OCI-M1 (cell line): Measurements from ENCODE around the gene OMP.
"Not testable (repeated sequence)": the region's sequence is repeated elsewhere in the genome, so short reads cannot be mapped to it uniquely, and the experiment has no call there.

Experiments used
- DNase-seq: peaks from one replicate; lab custom pipeline; 2025; lab: John Stamatoyannopoulos, UW

OMP gene

GRCh38 chr11:77086521-77087472 lies 15.8 kb upstream of the OMP start:
- DNase-seq: no peak

GRCh38 chr11:77087723-77088225 lies 14.9 kb upstream of the OMP start:
- DNase-seq: no peak

DNA sequence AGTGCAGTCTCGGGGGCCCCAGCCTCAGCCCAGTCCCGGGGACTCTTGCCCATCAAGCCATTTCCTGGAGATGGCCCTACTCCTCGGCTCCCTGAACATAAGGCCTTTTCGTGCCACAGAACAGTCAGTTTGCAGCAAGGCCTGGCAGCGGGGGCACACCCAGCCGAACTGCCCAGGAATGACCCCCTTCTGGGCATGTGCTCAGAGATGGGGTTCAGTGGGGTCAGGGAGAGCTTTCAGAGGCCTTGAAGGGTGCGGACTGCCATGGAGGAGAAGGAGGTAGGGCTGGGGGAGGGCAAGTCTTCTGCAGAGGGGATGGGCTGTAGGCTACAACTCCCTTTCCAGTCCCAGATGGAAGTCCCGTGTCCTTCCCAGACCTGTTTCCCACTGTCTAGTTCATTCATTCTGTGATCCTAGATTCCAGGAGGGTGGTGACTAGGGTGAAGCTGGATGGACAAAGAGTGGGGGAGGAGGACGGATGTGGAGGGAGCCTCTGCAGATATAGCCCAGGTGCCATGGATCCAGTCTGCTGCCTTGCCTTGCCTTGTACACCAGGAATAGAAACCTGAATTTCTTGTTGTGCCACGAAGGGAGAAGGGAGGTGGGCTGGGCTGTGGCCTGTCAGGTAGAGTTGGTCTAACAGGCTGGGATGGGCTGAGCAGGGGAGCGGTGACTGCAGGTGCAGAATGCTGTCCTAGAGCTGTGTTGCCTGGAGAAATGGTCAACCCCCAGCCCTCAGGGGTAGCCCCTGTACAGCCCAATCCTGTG lies 14.2 kb upstream of the OMP start:
- DNase-seq: no peak

DNA sequence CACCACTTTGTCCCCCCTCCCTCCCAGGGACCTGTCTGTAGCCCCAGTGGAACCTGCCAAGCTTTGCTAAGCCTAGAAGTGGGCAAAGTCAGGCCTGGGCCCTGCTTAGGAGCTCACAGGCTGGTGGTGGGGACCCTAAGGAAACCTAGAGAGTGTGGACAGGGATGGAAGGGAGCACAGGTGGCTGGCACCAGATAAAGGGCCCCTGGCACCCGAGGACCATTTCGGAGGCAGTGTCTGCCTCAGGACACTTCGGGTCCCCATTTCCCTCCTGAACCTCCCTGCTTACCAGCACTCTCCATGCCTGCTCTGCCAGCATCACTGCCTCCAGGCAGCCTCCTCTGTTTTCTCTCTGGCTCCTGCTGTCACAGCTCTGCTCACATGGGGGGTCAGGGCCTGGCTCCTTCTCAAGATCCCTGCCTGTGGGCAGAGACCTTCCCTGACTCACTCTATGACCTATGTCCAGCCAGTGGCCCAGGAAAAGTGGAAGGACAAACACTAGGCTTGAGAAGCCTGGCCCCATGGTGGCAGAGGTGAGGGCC lies 13.6 kb upstream of the OMP start:
- DNase-seq: no peak

- no peak for DNase-seq
Measured at GRCh38 chr11:77090046-77090372, 12.6 kb upstream of the OMP start.

DNA sequence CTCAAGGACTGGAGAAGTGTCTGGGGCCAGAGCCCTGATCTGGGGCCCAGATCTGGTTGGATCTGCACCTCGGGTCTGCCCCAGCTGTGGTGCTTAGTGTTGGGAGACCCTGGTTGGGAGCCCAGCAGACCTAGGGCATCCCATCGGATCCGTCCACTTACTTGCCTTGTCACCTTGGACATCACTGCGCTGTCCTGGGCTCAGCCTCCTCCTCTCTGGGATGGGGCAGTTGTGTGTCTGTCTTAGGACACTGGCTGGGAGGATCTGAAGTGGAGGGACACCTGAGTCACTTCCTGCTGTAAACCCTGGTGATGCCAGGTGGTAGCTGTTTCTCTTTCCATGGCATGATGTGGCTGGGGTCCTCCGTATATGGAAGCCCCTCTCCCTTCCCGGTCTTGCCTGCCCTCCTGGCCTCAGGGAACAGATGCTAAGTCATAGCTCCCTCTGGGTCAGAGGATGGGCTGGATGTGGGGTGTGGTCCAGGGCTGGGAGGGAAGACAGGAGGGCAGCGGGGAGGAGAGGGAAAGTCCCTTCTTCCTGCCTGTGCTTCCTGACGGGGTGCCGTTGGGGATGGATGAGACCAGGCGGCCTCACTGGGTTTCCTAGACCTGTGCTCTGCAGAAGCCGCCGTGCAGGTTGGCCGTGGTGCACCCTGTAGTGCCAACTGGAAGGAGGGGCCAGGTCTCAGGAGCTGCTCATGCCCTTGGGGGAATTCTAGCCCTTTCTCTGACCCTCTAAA lies 12.1 kb upstream of the OMP start:
- no peak for DNase-seq

DNA sequence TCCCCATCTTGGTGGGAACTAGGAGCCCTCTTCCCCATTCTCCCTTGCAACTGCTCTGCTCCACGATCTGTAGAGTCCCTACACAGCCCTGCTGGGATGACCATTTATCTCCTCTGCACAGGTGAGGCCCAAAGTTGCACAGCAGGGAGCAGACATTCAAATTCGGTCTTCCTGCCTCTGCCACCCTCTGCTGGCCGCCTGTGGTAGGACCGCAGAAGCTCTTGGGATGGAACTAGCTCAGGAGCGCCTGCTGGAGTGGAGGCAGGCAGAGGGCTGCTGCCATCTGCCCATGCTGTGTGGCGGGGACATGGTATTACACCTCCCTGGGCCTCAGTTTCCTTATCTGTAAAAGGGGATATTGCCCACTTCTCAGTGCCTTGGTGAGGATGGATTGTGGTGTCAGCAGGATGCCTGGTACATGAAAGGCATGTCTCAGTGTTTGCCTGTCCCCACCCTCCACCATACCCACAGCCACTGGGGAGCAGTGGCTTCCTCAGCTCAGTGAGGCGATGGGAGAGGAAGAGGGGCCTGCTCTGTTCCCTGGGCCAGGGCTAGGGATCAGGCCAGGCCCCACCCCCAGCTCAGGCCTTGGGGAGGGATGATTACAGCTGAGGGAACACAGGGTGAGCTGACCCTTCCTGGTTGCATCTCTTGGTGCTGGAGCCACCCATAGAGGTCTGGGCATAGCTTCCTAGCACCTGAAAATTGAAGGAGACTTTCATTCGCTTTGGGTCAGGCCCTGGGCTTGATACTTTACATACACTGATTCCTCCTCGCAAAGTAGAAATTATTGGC lies 11.3 kb upstream of the OMP start:
- peak; percentile 96 for DNase-seq

- no peak for DNase-seq
Measured at GRCh38 chr11:77092382-77092781, 10.3 kb upstream of the OMP start.

DNA sequence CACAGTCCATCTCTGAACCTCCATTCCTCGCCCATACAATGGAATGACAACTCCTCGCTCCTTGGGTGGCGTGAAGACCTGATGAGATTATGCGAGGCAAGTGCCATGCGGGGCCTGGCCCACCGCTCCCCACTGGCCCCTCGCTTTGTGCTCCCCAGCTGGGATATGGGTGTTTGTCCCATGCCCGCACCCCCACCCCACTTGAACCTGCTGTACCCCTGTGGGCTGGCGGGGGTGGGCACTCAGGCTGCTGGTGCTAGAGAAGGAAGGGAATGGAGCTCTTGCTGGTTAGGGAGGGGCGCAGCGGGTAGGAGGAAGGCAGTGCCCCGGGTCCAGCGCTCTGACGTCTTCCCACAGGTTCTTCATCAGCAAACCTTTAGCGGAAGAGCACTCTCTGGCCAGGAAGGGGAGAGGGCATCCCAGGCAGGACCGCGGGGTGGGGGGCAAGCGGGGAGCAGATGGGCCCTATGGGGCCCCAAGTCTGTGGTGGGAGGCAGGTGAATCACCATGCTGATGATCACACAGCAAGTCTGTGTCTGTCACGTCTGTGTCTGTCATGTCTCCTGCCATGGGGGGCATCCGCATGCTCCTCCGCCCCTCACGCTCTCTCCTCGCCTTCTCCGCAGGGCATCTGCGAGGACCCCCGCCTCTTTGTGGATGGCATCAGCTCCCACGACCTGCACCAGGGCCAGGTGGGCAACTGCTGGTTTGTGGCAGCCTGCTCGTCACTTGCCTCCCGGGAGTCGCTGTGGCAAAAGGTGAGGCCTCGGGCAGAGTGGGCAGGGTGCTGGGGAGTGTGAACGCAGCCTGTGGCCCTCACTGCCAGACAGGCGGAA lies 9.4 kb upstream of the OMP start:
- DNase-seq: no peak

DNA sequence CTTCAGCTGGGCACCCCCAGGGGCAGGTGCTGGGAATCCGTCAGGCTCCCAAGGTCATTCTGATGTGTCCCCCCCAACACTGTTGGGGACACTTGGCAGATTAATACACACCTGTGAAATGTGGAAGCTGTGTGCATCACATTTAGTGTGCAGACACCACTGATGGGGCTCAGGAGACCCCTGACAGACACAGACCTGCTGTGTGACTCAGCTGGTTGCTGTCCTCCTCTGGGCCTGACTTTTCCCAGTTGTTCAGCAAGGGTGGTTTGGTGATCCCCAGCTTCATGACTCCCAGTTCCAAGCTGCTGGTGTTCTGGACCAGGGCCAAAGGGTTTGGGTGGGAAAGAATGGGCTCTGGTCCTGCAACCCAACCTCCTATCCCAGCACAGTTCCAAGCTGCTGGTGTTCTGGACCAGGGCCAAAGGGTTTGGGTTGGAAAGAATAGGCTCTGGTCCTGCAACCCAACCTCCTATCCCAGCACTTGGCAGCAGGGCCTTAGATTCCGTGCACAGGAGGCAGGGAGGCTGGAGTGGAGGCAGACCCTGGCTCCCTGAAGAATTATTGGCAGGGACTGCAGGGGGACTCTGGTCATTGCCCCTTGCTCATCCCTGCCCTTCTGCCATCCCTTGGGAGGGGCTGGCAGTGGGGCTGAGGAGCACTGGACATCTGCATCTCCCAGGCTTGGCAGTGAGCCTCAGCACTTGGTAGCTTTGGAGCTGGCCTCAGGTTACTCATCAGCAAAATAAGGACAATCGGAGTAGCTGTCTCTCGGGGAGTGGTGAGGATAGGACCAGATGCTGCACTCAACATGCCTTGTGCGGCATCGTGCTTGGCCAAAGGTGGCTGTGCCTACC lies 8.4 kb upstream of the OMP start:
- no peak for DNase-seq

DNA sequence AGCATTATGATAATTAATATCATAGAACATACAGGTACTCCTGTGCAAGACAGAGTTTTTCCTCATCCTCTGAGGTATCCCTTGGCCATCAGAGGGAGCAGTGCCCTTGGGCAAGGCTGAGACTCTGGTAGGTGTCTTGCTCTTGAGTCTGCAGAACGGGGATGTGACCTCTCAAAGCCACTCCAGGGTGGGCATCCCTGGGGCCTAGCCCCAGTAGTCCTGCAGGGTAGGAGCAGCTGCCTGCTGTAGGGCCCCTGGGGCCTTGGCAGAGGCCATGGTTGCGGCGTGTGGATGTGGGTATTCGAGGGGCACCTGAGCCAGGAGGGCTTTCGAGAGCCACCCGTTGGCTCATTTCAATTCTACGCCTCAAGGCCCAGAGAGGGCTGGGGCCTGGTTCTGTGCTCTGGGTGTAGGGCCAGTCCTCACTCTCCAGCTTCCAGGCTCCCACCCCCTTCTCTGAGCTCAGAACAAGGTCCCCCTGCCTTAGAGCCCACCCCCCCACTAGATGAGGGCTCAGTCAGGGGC lies 7.7 kb upstream of the OMP start:
- DNase-seq: no peak

DNA sequence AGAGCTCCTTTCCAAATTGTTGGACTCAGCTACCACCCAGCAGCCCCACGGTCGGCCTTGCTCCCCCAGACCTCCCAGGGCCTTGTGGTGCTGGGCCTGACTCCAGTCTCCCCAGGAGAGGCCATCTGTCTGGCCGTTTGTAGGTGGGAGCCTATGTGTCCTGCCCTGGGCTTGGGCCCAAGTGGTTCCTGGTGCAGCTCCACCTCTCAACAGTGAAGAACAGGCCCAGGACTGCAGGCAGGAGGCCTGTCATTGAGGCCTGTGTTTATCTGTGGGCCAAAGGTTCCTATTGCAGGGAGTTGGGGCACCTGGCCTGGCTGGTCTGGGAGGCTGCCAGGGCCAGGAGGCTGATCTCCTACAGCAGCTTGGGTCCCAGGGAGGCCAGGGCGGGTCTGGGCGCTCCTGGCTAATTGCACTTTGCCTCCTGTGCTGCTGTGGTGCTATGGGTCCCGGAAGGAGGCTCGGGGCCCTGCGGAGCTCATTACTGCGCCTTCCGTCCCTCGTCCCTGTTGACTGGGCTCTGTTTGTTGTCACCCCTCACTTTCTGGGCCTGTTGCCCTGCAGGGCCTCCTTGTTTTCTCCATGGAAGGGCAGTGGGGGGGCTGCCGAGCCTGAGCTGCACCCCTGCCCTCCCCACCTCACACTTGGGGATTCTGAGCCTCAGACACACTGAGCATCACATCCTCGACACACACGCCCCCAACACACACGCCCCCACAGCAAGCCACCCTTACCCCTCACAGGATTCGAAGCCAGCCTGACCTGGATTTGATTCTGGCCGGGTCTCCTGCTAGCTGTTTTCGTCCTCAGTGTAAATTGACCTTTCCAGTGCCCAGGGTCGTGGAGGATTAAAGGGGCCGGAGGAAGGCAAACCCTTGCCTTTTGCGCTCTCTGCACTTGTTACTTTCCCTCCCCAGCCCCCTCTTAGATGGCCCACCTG lies 6.8 kb upstream of the OMP start:
- no peak for DNase-seq

DNA sequence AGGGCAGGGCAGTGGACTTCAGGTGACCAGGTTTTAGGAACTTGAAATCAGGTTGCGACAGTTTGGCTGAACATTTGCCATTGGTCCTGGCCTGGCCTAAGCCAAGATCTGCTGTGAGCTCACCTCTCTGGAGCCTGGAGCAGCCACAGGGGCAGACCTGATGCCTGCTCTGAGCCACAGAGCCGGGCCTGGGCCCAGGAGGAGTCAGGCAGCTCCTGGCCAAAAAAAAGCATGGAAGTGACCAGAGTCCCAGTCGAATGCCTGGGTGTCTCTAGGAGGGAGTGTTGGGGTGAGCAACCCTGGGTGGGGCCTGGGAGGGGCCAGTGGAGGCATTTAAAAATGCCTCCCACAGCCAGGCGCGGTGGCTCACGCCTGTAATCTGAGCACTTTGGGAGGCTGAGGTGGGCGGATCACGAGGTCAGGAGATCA lies 6.0 kb upstream of the OMP start:
- no peak for DNase-seq

DNA sequence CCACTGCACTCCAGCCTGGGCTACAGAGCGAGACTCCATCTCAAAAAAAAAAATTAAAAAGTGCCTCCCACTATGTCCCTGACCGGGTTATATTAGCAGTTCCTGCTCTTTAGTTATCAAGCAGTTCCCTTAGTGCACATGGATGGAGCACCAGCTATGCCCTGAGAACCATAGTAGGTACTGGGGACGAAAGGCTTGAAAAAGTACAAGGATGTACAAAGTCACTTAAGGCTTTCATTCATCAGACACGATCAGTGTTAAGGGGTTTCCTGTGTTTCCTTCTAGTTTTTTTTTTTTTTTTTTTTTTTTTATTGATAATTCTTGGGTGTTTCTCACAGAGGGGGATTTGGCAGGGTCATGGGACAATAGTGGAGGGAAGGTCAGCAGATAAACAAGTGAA lies 5.5 kb upstream of the OMP start:
- not testable (repeated sequence) for DNase-seq

DNA sequence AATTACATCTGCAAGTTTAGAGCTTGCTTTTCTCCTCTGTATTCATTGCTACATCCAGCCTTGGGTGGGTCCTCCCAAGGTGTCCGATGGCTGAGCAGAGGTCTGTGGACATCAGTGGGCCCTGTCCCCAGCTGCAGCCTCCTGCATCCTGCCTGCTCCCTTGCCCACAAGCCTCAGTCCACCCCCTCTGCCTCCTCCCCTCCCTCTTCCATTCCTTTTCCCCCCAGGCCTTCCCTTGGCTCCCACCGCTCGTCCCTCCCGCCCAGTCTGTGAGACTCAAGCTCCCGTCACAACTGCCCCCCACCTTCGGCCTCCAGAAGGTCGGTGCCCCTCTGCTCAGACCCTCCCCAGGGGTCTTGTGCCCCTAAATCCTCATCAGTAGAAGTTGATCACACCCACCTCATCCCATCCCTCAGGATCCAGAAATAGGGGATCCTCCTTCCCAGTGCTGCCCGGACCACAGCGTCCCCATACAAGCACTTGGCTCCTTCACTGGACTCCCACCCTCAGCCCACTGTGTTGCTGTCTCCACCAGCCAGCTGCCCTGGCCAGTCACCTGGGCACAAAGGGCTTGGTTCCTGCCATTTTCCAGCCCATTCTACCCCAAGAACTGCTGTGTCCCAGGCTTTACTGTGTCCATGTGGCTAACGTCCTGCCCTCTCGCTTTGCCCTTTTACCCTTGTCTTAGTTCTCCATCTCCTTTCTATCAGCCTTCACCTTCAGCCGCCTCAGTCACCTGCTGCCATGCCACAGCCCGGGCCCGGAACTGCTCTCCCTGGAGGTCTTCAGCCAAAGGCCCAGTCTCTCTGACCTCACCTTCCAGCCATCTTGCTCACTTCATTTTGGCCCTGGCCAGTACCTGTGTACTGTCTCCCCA lies 2.2 kb upstream of the OMP start:
- no peak for DNase-seq

- DNase-seq: peak; percentile 84
Measured at GRCh38 chr11:77101043-77101537, 1.6 kb upstream of the OMP start.

DNA sequence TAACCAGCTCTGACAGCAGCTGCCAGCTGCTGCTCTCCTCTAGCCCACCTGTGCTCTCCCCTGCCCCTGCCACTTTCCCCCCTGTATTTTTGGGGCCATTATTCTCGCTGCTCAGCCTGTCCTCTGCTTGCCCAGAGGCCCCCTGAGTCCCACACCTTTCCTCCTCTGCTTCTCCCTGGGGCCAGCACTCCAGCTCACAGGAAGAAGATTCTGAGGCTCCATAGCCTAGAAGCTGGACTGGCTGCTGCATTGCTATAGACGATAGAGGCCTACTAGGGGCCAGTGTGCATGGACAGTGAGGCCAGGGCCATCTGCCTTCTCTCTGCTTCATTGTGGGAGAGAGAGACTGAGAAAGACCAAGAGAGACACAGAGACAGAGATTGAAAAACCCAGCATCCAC lies 679 bp downstream of the OMP start:
- no peak for DNase-seq
